Activated CD4-positive, alpha-beta T cell treated with anti-CD3 and anti-CD28 coated beads for 4 hours (primary cell): ENCODE data around the gene CDK19.
"Not testable (repeated sequence)": the region's sequence is repeated elsewhere in the genome, so short reads cannot be mapped to it uniquely, and the experiment has no call there.

Experiments
- DNase-seq, 2 donors: peaks; one replicate each; pipeline ENCODE4 v3.0.0-alpha.2; 2020

CDK19 gene

DNA sequence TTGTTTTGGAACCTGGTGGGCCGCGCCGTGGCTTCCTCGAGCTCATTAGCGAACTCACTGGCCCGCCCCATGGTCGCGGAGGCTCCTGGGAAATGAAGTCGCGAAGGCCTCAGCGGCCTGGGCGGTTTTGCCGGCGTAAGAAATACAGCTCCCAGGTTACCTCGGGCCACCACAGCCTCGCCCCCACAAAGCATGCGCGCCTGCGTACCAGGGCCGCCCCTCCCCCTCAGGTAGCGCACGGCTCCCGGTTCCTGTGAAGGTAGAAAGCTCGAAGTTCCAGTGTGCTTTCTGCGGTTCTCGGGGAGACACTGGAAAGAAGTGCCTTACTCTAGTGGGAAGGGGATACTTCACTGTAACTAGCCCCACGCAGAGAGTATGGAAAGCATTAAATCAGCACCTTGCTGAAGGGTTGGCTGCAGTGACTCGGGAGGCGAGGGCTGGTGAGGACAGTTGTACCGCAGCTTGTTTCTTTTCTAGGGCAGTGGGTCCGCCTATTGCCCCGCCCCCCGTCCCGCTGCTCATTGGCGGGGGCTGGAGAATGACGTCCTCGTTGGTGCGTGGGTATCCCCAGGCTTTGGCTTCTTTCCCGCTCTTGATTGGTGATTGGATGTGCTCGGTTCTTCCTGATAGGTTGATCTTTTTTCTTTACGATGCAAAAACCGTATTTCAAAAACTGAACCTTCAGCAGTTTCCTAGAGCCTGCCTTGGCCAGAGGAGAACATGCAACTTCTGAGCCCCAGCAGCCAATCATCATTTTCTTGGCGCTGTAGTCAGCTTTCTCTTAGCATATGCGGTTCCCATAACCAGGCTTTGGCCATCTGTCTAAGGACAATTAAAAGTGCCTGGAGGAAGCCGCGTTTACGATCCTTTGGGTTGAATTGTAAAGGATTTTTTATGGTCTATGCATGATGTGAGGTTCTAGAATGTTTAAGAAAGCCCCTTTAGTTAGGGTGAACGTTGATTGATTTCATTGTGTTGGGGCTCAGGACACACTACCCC, at the start of gene CDK19:
Gene CDK19, minus strand, starts transcription at position 59 of the 999 bp plus-strand sequence. CDS start 333 bp downstream, outside the sequence.
- DNase-seq: peak; percentile 97 to 98

DNA sequence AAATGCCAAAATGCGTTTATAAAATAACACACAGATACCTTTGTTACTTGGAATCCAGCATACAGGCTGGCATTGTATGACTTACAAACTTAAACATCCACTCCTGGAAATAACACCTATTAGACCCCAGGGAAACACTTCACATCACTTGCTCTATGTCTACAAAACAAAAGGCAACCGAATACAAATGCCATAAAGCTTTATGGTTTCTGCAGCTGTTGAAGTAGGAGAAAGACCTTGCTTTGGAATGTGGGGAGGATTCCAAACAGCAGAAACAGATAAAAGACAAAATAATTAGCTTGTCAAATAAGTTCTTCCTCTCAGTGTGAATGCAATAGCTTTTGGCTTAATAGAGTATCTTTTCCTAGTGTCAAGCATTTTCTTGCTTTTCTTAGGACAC, 49.6 kb upstream of the CDK19 start:
- no peak for DNase-seq

DNA sequence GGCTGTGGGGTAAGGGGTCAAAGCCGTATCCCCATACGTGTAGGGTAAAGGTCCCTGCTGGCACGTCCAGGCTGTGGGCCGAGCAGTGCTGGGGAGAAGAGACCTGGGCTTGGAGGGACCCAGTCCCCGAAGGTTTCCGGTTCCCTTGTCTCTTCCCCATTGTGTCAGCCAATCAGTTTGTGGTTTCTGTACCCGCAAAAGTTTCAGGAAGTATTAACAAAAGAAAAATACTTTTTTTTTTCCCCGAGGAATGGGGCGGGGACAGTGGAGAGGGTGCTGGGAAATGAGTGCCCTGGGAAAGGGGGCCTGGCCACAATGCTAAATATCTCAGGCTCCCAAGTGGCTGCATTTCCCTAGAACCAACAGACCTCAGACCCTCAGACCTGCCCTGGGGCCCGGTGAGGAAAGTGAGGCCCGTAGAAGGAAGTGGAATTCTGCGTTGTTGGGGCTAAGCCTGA, 44.1 kb upstream of the CDK19 start:
- no peak for DNase-seq

DNA sequence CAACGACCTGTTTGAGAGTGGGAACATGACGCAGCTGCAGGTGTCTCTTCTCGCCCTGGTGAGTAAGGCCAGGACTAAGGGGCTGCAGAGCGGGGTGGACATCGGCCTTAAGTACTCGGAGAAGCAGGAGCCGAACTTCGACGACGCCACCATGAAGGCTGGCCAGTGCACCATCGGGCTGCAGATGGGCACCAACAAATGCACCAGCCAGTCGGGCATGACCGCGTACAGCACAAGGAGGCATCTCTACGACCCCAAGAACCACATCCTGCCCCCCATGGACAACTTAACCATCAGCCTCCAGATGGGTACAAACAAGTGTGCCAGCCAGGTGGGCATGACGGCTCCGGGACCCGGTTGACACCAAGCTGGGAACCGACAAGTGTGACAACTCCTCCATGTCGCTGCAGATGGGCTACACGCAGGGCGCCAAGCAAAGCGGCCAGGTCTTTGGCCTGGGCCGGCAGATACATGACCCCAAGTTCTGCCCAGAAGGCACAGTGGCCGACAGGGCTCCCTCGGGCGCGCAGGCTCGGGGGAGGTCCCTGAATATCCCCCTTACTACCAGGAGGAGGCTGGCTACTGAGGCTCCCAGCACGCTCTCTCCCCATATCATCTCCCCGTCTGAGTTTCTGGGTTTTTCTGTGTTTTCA, 43.4 kb upstream of the CDK19 start:
- no peak for DNase-seq

DNA sequence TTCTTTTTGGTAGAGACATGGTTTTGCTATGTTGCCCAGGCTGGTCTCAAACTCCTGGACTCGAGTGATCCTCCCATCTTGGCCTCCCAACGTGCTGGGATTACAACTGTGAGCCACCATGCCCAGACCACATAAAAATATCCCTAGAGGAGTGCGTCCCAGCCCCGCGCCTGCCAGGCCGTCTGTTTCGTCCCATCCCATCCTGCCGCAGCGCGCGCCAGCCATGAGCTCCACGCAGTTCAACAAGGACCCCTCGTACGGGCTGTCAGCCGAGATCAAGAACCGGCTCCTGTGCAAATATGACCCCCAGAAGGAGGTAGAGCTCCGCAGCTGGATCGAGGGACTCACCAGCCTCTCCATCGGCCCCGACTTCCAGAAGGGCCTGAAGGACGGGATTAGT, 42.7 kb upstream of the CDK19 start:
- DNase-seq: no peak

DNA sequence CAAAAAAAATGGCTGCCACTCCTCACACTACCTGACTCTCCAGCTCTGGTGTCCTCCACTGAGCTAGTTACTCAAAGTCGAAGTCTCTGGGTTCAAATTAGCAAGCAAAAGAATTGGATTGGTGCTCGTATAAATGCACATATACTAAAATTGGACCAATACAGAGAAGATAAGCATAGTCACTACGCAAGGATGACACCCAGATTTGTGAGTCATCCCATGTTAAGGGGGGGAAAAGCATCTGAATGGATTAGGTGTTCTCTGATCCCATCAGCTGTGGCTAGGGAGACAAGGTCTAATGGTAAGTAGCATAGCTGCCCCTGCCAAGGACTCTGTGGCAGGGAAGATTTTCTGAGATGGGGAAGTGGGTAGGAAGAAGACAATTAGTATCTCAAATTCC, 41.0 kb upstream of the CDK19 start:
- DNase-seq: no peak

DNA sequence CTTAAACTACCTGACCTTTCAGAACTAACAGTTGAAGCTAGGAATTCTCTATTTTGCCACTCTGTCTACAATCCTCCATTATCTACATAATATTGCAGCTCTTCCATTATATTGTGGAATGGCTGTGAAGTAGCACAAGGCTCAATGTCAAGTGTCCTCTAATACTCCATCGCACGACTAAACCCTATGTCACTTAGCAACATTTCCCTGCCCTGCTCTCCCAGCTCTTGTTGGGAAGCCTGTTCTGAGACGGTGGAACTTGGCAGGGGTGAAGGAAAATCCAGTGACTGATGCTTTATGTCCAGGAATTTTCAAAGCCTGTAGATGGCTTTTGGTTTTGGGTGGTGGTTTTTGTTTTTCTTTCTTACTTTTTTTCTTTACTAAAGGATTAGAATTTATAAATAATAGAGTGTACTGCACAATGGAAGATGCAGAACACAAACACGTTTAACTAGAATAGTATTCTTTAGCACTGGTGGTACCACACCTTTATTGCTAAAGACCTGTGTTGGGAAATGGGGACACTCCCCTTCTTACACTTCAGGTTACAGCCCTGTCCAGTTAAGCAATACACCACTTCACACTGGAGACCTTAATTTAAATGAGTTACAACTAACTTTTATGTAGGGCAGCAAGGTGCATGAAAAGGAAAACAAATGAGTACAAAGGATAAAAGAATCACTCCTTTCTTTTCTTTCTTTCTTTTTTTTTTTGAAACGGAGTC, 38.6 kb upstream of the CDK19 start:
- DNase-seq: no peak

DNA sequence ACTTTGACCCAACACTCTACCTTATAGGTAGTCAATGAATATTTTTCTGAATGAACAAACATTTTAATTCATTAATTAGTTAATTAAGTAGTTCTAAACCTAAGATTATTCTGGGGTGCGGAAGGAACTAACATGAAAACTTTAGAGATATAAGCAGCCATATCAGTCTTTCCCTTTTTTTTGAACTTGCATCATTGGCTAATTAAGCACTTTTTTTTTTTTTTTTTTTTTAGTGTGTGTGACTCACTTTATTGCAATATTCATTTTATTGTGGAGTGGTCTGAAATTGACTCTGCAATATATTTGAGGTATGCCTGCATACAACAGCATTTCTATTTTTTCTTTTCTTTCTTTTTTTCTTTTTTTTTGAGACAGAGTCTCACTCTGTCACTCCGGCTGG, 37.5 kb upstream of the CDK19 start:
- no peak for DNase-seq

DNA sequence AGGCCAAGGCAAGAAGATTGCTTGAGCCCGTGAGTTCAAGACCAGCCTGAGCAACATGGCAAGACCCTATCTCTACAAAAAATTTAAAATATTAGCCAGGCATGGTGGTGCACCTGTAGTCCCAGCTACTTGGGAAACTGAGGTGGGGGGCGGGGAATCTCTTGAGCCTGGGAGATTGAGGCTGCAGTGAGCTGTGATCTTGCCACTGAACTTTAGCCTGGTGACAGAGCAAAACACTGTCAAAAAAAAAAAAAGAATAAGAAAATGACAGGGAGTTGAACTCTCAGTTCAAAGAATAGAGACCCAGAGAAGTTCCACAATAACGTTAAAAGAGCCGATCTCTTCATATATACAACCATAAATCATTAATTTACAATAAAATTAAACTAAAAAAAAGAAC, 34.5 kb upstream of the CDK19 start:
- no peak for DNase-seq

DNA sequence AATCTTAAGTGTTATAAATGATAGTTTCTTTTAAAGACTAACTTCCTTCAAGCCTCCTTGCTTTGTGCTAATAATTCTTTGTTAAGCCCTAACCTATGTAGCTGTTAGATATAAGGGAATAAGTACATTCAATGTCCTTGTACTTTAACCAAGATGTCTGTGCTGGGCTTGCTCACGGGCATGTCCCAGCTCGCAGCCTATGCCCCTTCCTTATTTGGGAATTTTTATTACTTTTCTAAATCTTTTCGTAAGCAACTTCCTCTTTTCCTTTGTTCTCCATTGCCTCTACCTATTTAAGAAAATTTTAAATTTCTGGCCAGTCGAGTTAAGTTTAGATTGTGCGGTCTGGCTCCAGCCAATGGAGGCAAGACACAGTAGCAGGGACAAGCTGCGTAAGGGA, 26.0 kb upstream of the CDK19 start:
- DNase-seq: no peak

DNA sequence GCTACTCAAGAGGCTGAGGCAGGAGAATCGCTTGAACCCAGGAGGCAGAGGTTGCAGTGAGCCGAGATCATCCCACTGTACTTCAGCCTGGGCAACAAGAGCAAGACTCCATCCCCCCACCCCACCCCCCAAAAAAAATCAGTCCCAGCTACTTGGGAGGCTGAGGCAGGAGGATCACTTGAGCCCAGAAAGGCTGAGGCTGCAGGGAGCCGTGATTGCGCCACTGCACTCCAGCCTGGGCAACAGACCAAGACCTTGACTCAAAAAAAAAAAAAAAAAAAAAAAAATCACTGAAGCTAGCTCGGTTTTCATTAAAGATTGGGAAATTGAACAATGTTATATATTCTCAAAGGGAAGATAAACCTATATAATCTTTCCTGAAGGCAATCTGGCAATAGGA, 20.5 kb upstream of the CDK19 start:
- not testable (repeated sequence) for DNase-seq

DNA sequence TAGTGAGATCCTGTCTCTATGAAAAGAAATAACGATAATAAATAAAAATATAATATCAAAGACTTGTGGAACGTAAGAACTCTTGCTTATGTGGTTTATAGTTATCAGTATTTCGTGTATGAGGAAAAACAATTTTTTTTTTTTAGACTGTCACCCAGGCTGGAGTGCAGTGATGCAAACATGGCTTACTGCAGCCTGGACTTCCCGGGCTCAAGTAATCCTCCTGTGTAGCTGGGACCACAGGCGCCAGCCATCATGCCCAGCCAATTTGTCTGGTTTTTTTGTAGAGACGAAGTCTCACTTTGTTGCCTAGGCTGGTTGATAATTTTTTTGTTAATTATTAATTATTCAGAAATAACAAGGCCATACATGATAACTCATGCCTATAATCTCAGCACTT, 18.6 kb upstream of the CDK19 start:
- DNase-seq: no peak

DNA sequence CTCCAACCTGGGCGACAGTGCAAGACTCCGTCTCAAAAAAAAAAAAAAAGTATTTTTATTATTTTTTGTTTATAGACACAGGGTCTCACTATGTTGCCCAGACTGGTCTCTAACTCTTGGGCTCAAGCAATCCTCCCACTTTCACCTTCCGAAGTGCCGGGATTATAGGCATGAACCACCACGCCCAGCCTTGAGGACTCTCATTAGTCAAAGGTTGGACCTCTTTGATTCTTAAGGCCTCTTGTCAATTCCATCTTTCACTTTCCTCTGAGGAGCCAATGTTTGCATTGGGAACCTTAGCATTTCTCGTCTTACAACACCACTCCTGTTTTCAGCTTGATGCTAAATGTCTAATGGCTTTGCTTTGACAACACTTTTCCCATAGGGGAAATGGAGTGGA, 16.1 kb upstream of the CDK19 start:
- DNase-seq: no peak

DNA sequence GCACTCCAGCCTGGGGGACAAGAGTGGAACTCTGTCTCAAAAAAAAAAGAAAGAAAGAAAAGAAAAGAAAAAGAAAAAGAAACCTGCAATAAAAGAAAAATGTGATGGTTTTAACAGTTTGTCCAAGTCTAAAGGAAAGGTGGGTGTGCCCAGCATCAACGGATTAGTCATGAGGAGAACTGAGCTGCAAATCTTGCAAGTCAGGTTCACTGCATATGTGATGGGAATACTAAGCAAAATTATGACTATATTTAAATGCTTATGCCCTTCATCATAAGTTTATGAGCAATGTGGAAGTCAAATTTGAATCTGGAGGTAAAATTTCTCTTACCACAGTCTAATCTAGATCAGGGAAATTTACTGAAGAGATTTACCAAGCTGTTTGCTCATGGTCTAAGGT, 13.1 kb upstream of the CDK19 start:
- DNase-seq: no peak

DNA sequence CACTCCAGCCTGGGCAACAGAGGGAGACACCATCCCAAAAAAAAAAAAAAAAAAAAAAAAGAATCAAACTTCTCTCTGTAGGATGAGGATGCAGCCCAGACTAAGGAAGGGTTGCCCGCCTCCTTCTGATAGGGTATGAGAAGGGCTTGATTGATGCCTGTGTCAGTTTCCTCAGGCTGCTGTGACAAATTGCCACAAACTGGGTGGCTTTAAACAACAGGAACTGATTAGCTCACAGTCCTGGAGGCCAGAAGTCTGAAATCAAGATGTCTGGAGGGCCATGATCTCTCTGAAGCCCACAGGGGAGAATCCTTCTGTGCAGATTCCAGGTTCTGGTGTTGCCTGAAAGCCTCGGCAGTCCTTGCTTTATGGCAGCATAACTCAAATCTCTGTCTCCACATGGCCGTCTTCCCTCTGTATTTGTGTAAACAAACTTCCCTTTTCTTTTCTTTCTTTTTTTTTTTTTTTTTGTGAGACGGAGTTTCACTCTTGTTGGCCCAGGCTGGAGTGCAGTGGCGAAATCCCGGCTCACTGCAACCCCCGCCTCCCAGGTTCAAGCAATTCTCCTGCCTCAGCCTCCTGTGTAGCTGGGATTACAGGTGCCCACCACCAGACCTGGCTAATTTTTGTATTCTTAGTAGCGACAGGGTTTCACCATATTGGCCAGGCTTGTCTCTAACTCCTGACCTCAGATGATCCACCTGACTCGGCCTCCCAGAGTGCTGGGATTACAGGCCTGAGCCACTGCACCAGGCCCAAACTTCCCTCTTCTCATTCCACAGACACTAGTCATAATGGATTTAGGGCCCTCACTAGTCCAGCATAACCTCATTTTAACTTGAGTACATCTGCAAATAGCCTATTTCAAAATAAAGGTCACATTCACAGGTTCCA, 11.2 kb upstream of the CDK19 start:
- no peak for DNase-seq

DNA sequence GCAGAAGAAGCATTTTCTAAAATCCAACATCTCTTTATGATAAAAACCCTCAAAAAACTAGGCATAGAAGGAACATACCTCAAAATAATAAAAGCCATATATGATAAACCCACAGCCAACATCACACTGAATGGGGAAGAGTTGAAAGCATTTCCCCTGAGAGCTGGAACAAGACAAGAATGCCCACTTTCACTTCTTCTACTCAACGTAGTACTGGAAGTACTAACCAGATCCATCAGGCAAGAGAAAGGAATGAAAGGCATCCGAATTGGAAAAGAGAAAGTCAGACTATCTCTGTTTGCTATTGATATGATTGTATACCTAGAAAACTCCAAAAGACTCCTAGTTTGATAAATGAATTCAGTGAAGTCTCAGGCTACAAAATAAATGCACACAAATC, 7.9 kb upstream of the CDK19 start:
- no peak for DNase-seq

DNA sequence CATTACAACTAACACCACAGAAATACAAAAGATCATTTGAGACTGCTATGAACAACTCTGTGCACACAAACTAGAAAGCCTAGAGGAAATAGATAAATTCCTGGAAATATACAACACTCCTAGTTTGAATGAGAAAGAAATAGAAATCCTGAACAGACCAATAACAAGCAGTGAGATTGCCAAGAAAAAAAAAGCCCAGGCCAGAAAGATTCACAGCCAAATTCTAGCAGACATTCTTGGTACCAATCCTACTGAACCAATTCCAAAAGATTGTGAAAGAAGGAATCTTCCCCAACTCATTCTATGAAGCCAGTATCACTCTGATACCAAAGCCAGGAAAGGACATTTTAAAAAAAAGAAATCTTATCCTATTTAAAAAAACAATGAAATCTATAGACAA, 7.0 kb upstream of the CDK19 start:
- DNase-seq: no peak

DNA sequence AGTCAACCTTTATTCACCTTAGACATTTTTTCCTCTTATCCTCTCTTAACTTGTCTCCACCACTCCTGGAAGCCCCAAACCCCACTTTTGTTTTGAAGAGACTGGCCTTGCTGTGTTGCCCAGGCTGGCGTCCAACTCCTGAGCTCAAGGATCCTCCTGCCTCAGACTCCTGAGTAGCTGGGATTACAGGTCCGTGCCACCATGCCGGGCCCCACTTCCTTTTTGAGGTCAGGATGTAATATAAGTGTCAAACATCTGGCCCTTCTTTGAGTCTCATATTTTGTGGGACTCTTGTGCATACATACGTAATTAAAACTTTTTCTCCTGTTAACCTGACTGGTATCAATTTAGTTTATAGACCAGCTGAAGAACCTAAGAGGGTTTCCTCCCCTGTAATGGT, 1.4 kb upstream of the CDK19 start:
- DNase-seq: no peak

DNA sequence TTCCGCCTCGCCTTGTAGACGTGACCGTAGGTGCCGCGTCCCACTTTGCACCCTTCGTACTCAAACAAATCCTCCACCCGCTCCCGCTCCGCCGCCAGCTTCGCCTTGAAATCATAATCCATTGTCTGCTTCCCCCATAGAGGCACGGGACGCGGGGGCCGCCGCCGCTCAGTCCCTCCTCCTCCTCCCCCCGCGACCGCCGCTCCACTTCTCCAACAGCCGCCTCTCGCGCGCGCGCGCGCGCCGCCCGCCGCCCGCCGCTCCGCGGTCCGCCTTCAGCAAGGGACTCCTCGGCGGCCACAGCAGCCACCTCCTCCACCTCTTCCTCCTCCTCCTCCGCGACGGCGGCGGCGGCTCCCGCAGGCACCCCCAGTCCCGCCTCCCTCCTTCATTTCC, 256 bp downstream of the CDK19 start:
- no peak for DNase-seq

DNA sequence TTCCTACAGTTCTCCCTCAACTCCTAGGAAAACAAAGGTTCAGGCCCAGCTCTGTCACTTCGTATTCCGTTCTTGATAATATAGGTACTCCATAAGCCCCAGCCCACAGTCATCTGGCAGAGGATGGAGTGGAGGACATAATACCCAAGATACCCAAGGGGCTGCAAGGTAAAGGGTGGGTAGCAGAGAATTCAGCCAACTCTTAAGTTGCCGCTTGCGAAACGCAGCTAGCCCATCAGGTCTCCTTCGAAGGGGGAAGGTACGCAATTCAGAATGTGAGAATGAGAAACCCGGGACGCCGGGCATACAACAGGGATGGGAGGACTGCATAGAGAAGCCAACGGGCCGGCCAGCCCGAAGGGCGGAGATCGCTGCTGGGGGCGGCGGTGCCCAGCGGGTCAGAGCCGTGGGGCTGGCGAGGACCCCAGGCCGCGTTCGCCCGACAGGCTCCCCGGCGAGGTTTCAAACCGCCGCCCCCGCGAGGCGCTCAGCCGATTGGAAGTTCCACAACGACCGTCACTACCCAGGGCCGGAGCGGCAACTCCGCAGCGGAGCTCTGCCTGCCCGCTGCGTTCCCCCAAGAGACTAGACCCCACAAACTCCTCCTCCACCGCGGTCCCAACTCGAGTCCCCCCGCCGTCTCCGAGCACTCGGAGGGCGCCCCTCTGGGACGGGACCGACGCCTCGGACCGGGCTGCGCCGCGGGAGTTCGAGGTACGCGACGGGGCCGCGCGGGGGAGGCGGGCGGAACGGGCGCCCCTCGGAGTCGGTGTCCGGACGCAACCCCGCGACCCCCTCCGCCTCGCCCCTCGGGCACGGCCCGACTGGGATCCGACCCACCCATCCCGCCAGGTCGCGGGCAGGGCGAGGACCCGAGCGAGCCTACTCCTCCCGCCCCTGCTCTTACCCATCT, 911 bp downstream of the CDK19 start:
- peak; percentile 37 to 51 for DNase-seq
